H1 (cell line): ENCODE measurements around the gene ADAM22. TPM values are rescaled to one million over a fixed set of nuclear protein-coding genes. Genes with fewer than 3 reads are reported as not detected.

ENCODE experiments used
- CTCF ChIA-PET: fragments of 300-600 bp; sonication (Branson Sonifier 250); formaldehyde crosslinking; loops from one replicate; lab custom pipeline; 2021; ENCODE audit not compliant: partially characterized antibody; lab: Charles Lee
- POLR2A ChIA-PET: fragments of 300-600 bp; sonication (Branson Sonifier 250); formaldehyde crosslinking; loops from one replicate; lab custom pipeline; 2021; ENCODE audit warnings: inconsistent platforms; ENCODE audit not compliant: partially characterized antibody; lab: Charles Lee
- DNase-seq, 2 experiments: peaks; one replicate each; pipeline versions ENCODE4 v3.0.0 to v3.0.0-alpha.2; 2010 to 2022; ENCODE audit warnings: low spot score in 2 of 2, low read depth in 1 of 2, mixed read lengths in 1 of 2
- FAIRE-seq: peaks from 2 replicates; lab custom pipeline; 2011; peaks lifted over from hg19 to GRCh38; lab: Jason Lieb, UNC
- H2AFZ ChIP-seq: 2 replicates; pipeline ENCODE4 v1.8.1; 2012; ENCODE audit warnings: low read length, inconsistent platforms
- H2AK5ac ChIP-seq: 2 replicates; pipeline ENCODE4 v1.6.1; 2013; ENCODE audit warnings: low read depth, low read length
- H2BK120ac ChIP-seq: replicated peaks from 2 replicates; pipeline ENCODE3; 2013; ENCODE audit warnings: low read depth, low read length, inconsistent platforms
- H2BK12ac ChIP-seq: 2 replicates; pipeline ENCODE4 v1.6.1; 2013; ENCODE audit warnings: low read depth, low read length
- H2BK15ac ChIP-seq: 2 replicates; pipeline ENCODE4 v1.6.1; 2013; ENCODE audit warnings: low read length
- H2BK20ac ChIP-seq: 2 replicates; pipeline ENCODE4 v1.6.1; 2013; ENCODE audit warnings: low read length
- H2BK5ac ChIP-seq: 2 replicates; pipeline ENCODE4 v1.6.1; 2013; ENCODE audit warnings: low read depth, low read length
- H3K14ac ChIP-seq: 2 replicates; pipeline ENCODE4 v1.6.1; 2013; ENCODE audit warnings: inconsistent platforms; ENCODE audit not compliant: insufficient read length
- H3K18ac ChIP-seq: 2 replicates; pipeline ENCODE4 v1.6.1; 2013; ENCODE audit warnings: low read length; ENCODE audit errors: extremely low read depth
- H3K23ac ChIP-seq: 2 replicates; pipeline ENCODE4 v1.6.1; 2013; ENCODE audit warnings: inconsistent platforms; ENCODE audit not compliant: insufficient read length
- H3K23me2 ChIP-seq: 2 replicates; pipeline ENCODE4 v1.6.1; 2013; ENCODE audit warnings: low read depth, low read length
- H3K27ac ChIP-seq: 2 replicates; pipeline ENCODE4 v1.6.1; 2011; ENCODE audit warnings: low read depth, low read length, inconsistent platforms
- H3K27me3 ChIP-seq, 4 experiments: replicated peaks in 1 of 4; 1 replicate in 1 of 4; 2 replicates in 3 of 4; pipeline versions ENCODE4 v1.6.1 to v1.8.1; 2011 to 2013; ENCODE audit warnings: low read length in 3 of 4, mild to moderate bottlenecking in 3 of 4, inconsistent platforms in 2 of 4, mixed read lengths in 2 of 4, moderate library complexity in 1 of 4; ENCODE audit not compliant: control insufficient read depth in 3 of 4, insufficient read depth in 3 of 4; ENCODE audit errors: extremely low read depth in 1 of 4
- H3K36me3 ChIP-seq, 4 experiments: 2 replicates each; pipeline versions ENCODE4 v1.6.1 to v1.8.1; 2011 to 2013; ENCODE audit warnings: mild to moderate bottlenecking in 4 of 4, low read length in 3 of 4, moderate library complexity in 2 of 4, control low read depth in 1 of 4, inconsistent platforms in 1 of 4; ENCODE audit not compliant: insufficient read depth in 4 of 4, control insufficient read depth in 2 of 4
- H3K4ac ChIP-seq: replicated peaks from 2 replicates; pipeline ENCODE3; 2013; ENCODE audit warnings: low read length, low read depth, mixed read lengths, inconsistent platforms; ENCODE audit not compliant: insufficient read length
- H3K4me1 ChIP-seq, 4 experiments: replicated peaks in 1 of 4; 1 replicate in 1 of 4; 2 replicates in 3 of 4; pipeline versions ENCODE4 v1.6.1 to v1.8.1; 2011 to 2013; ENCODE audit warnings: low read length in 3 of 4, inconsistent platforms in 2 of 4, mixed read lengths in 1 of 4; ENCODE audit not compliant: insufficient read depth in 4 of 4, control insufficient read depth in 3 of 4
- H3K4me2 ChIP-seq, 2 experiments: 2 replicates each; pipeline versions ENCODE4 v1.6.1 to v1.8.1; 2011 to 2013; ENCODE audit warnings: low read depth in 2 of 2, low read length in 2 of 2, control low read depth in 1 of 2, inconsistent platforms in 1 of 2, mild to moderate bottlenecking in 1 of 2; ENCODE audit not compliant: insufficient read depth in 1 of 2
- H3K4me3 ChIP-seq, 4 experiments: fragments of 200-600, 300-600 bp in 1 of 4; sonication (generic), shearing (Covaris generic), sonication (Bioruptor Twin) in 1 of 4; 2 replicates each; pipeline versions ENCODE4 v1.5.1 to v1.8.1; 2011 to 2016; ENCODE audit warnings: low read length in 4 of 4, low read depth in 3 of 4, control low read depth in 2 of 4, inconsistent platforms in 2 of 4, mild to moderate bottlenecking in 2 of 4, mixed read lengths in 1 of 4, moderate library complexity in 1 of 4; ENCODE audit not compliant: insufficient read depth in 2 of 4; ENCODE audit errors: extremely low read depth in 1 of 4
- H3K56ac ChIP-seq: replicated peaks from 2 replicates; pipeline ENCODE3; 2013; ENCODE audit warnings: low read depth, mild to moderate bottlenecking, mixed read lengths, low read length, inconsistent platforms; ENCODE audit not compliant: insufficient read length
- H3K79me1 ChIP-seq: 2 replicates; pipeline ENCODE4 v1.6.1; 2013; ENCODE audit warnings: low read depth, low read length, control low read depth
- H3K79me2 ChIP-seq, 2 experiments: 2 replicates each; pipeline versions ENCODE4 v1.6.1 to v1.8.1; 2012 to 2013; ENCODE audit warnings: low read length in 2 of 2, mild to moderate bottlenecking in 2 of 2, inconsistent platforms in 1 of 2; ENCODE audit not compliant: insufficient read depth in 2 of 2, control insufficient read depth in 1 of 2
- H3K9ac ChIP-seq, 4 experiments: replicated peaks in 1 of 4; 1 replicate in 1 of 4; 2 replicates in 3 of 4; pipeline versions ENCODE4 v1.6.1 to v1.8.1; 2011 to 2013; ENCODE audit warnings: low read depth in 3 of 4, low read length in 3 of 4, control low read depth in 2 of 4, mild to moderate bottlenecking in 2 of 4, moderate library complexity in 2 of 4, inconsistent platforms in 1 of 4; ENCODE audit errors: extremely low read depth in 1 of 4
- H3K9me3 ChIP-seq, 2 experiments: 2 replicates each; pipeline versions ENCODE4 v1.6.1 to v1.8.1; 2012 to 2013; ENCODE audit warnings: mild to moderate bottlenecking in 2 of 2, moderate library complexity in 2 of 2, control low read depth in 1 of 2, inconsistent platforms in 1 of 2, low read depth in 1 of 2, low read length in 1 of 2, mixed read lengths in 1 of 2; ENCODE audit not compliant: insufficient read depth in 2 of 2
- H4K20me1 ChIP-seq, 2 experiments: replicated peaks in 1 of 2; 2 replicates each; pipeline versions ENCODE3 to v1.8.1; 2011 to 2013; ENCODE audit warnings: inconsistent platforms in 2 of 2, low read length in 2 of 2, mild to moderate bottlenecking in 1 of 2; ENCODE audit not compliant: insufficient read depth in 2 of 2, control insufficient read depth in 1 of 2
- H4K5ac ChIP-seq: 2 replicates; pipeline ENCODE4 v1.6.1; 2013; ENCODE audit warnings: low read length, low read depth, mixed read lengths, inconsistent platforms; ENCODE audit not compliant: insufficient read length
- H4K8ac ChIP-seq: 2 replicates; pipeline ENCODE4 v1.8.0; 2013; ENCODE audit warnings: mild to moderate bottlenecking, moderate library complexity, low read length, inconsistent platforms; ENCODE audit not compliant: insufficient read depth; ENCODE audit errors: extremely low read depth
- H4K91ac ChIP-seq: replicated peaks from 2 replicates; pipeline ENCODE3; 2013; ENCODE audit warnings: low read length, mixed read lengths, inconsistent platforms; ENCODE audit not compliant: insufficient read length
- RBBP5 ChIP-seq: IDR thresholded peaks from 2 replicates; pipeline ENCODE4 v1.7.1; 2012; ENCODE audit warnings: low read depth, mild to moderate bottlenecking, inconsistent platforms, low read length, moderate library complexity, borderline replicate concordance
- RNF2 ChIP-seq: fragments of 200-900, 300-1000 bp; sonication (generic); IDR thresholded peaks from 2 replicates; pipeline ENCODE4 v1.7.1; 2016; ENCODE audit warnings: borderline replicate concordance, low read depth, mild to moderate bottlenecking, antibody characterized with exemption, low read length; ENCODE audit not compliant: poor library complexity, severe bottlenecking; ENCODE audit errors: missing control alignments
- TEAD4 ChIP-seq: IDR thresholded peaks from 2 replicates; pipeline ENCODE4 v1.6.1; 2012; ENCODE audit warnings: low read depth, low read length, inconsistent platforms, mixed read lengths
- WGBS, 2 experiments: shearing (Covaris generic) in 1 of 2; methylation state at CpG; one replicate each; pipeline versions ENCODE4 v1.1.6 to v1.1.7; 2013 to 2015; ENCODE audit warnings: low lambda C conversion rate in 2 of 2, mixed read lengths in 2 of 2, inconsistent platforms in 1 of 2, low coverage in 1 of 2, missing lambda C conversion rate in 1 of 2; ENCODE audit not compliant: insufficient replicate concordance in 2 of 2, insufficient coverage in 1 of 2, insufficient read length in 1 of 2; ENCODE audit errors: extremely low coverage in 1 of 2, missing lambda C conversion rate in 1 of 2; 5-methylcytosine and 5-hydroxymethylcytosine counted together
- polyA plus RNA-seq, 7 experiments: library from polyadenylated mRNA; depleted of rRNA in 3 of 7; stranded (reverse) in 5 of 7; unstranded in 2 of 7; fragments of >200 nt in 5 of 7; fragments of 200-250 nt in 2 of 7; gene quantifications; 1 replicate in 5 of 7; 2 replicates in 1 of 7; 4 replicates in 1 of 7; pipeline versions ENCODE4 v1.2.1 to v1.2.3, GENCODE V29; 2011 to 2013; ENCODE audit warnings: missing spikeins in 2 of 7, mixed read lengths in 2 of 7
- total RNA-seq: library from RNA; stranded (reverse); fragmentation: NEBNext Ultra II Directional; extraction: Animal tissue kit (Norgen Biotek cat#: 25700); gene quantifications from 2 replicates; pipeline ENCODE4 v1.2.1, GENCODE V29; 2021

The ADAM22 gene
- total and polyA plus RNA-seq, 2 of the 8 experiments (the other 6 are each of a cell fraction or from before 2014, with no cell fraction given), result 4.6 to 21.4 TPM

- H2BK20ac ChIP-seq, result no peak overlapping the region
- H2AFZ ChIP-seq, result no peak overlapping the region
- no peak overlapping the region for H4K5ac ChIP-seq
- no peak overlapping the region for H3K14ac ChIP-seq
- no peak overlapping the region for H3K27ac ChIP-seq
- no peaks in the 10 kb centered on the region for H3K79me2 ChIP-seq
- H2BK15ac ChIP-seq, result no peak overlapping the region
- H3K27me3 ChIP-seq, result no peaks in the 10 kb centered on the region
- no peaks in the 10 kb centered on the region for H3K79me1 ChIP-seq
- H3K4ac ChIP-seq, result no peak overlapping the region
- POLR2A ChIA-PET, result no interaction called here
- H2BK5ac ChIP-seq, result no peak overlapping the region
- H3K9me3 ChIP-seq, result no peaks in the 10 kb centered on the region
- FAIRE-seq, result no peak
- no peak for TF ChIP-seq RNF2
- TF ChIP-seq RBBP5, result no peak
- TF ChIP-seq TEAD4, result no peak
- no peaks in the 10 kb centered on the region for H3K23me2 ChIP-seq
- H3K36me3 ChIP-seq, result no peaks in the 10 kb centered on the region
- H3K4me1 ChIP-seq, result no peaks in the 10 kb centered on the region
- H3K4me3 ChIP-seq, result no peak overlapping the region
- no peak overlapping the region for H3K23ac ChIP-seq
- no peak overlapping the region for H3K18ac ChIP-seq
- no peak overlapping the region for H4K8ac ChIP-seq
- no peak overlapping the region for H3K9ac ChIP-seq
- CTCF ChIA-PET, result interaction anchor here (0.6 kb wide), 1 partner anchor 78 kb away, joined by 3 read pairs; no protein-coding TSS in a partner anchor
- H4K91ac ChIP-seq, result no peak overlapping the region
- DNase-seq, result no peak
- H3K4me2 ChIP-seq, result no peak overlapping the region
- no peak overlapping the region for H2BK120ac ChIP-seq
- WGBS, 2 experiments, result 92% methylated on average over 3 of the region's 3 CpGs; no CpG with 5 or more reads in 1 of the 2 experiments
- H3K56ac ChIP-seq, result no peak overlapping the region
- H4K20me1 ChIP-seq, result no peaks in the 10 kb centered on the region
- no peak overlapping the region for H2BK12ac ChIP-seq
- H2AK5ac ChIP-seq, result no peak overlapping the region
These were observed 50.0 kb downstream of the ADAM22 start for GRCh38 chr7:87984088-87984487.
